CD4-positive, alpha-beta memory T cell (primary cell): Measurements from ENCODE around the gene TKTL1. TPM values are rescaled to one million over a fixed set of nuclear protein-coding genes. Genes with fewer than 3 reads are reported as not detected.

Source experiments
- CTCF ChIA-PET: fragments of 350-600 bp; sonication (Branson Sonifier 250); formaldehyde crosslinking; loops from one replicate; lab custom pipeline; 2021; ENCODE audit warnings: inconsistent platforms; ENCODE audit not compliant: partially characterized antibody; lab: Charles Lee
- POLR2A ChIA-PET: fragments of 350-600 bp; sonication (Branson Sonifier 250); formaldehyde crosslinking; loops from one replicate; lab custom pipeline; 2021; ENCODE audit not compliant: partially characterized antibody; lab: Charles Lee
- DNase-seq, 5 donors: peaks; one replicate each; pipeline versions ENCODE4 v3.0.0 to v3.0.0-alpha.2; 2020 to 2022; ENCODE audit warnings: mixed read lengths in 1 of 5
- H3K27ac ChIP-seq: one replicate; pipeline ENCODE4 v1.7.0; 2013; ENCODE audit warnings: low read depth, low read length
- H3K27me3 ChIP-seq: 2 replicates; pipeline ENCODE4 v1.7.0; 2013; ENCODE audit warnings: mild to moderate bottlenecking, low read length, moderate library complexity; ENCODE audit not compliant: insufficient read depth
- H3K36me3 ChIP-seq: 2 replicates; pipeline ENCODE4 v1.7.0; 2013; ENCODE audit warnings: mild to moderate bottlenecking, low read length, moderate library complexity; ENCODE audit not compliant: insufficient read depth
- H3K4me1 ChIP-seq: 2 replicates; pipeline ENCODE4 v1.7.0; 2013; ENCODE audit warnings: mild to moderate bottlenecking, low read length, moderate library complexity; ENCODE audit not compliant: insufficient read depth
- H3K4me3 ChIP-seq, 2 donors: one replicate each; pipeline ENCODE4 v1.7.0; 2013; ENCODE audit warnings: low read length in 2 of 2, mild to moderate bottlenecking in 1 of 2
- H3K9me3 ChIP-seq, 2 donors: one replicate each; pipeline ENCODE4 v1.7.0; 2013; ENCODE audit warnings: low read length in 2 of 2, control low read depth in 1 of 2; ENCODE audit not compliant: control insufficient read depth in 1 of 2
- H3K27ac Mint-ChIP-seq, 7 donors: one replicate each; pipeline ENCODE4 v1.8.0; 2020 to 2021; ENCODE audit warnings: mixed read lengths in 7 of 7, mild to moderate bottlenecking in 6 of 7, inconsistent platforms in 3 of 7, moderate library complexity in 3 of 7
- H3K27me3 Mint-ChIP-seq, 2 donors: one replicate each; pipeline ENCODE4 v1.8.0; 2020 to 2021; ENCODE audit warnings: mixed read lengths in 2 of 2
- H3K36me3 Mint-ChIP-seq, 2 donors: one replicate each; pipeline ENCODE4 v1.8.0; 2020 to 2021; ENCODE audit warnings: mixed read lengths in 2 of 2, inconsistent platforms in 1 of 2, mild to moderate bottlenecking in 1 of 2
- H3K4me1 Mint-ChIP-seq, 4 donors: one replicate each; pipeline ENCODE4 v1.8.0; 2020 to 2021; ENCODE audit warnings: mixed read lengths in 4 of 4, mild to moderate bottlenecking in 1 of 4
- H3K4me3 Mint-ChIP-seq, 8 donors: one replicate each; pipeline ENCODE4 v1.8.0; 2020 to 2021; ENCODE audit warnings: mixed read lengths in 8 of 8, mild to moderate bottlenecking in 7 of 8, moderate library complexity in 6 of 8, inconsistent platforms in 3 of 8
- H3K9me3 Mint-ChIP-seq, 8 donors: one replicate each; pipeline ENCODE4 v1.8.0; 2020 to 2021; ENCODE audit warnings: mixed read lengths in 8 of 8, mild to moderate bottlenecking in 5 of 8, inconsistent platforms in 3 of 8, moderate library complexity in 1 of 8
- intact Hi-C: fragments of 100-400 bp; cut with micrococcal nuclease; formaldehyde crosslinking; loops from one replicate; pipeline ENCODE4 v1.15.1; 2023
- polyA plus RNA-seq, 2 donors: library from polyadenylated mRNA; unstranded; fragments of 300-500 nt; fragmentation: Illumina TruSeq; gene quantifications; one replicate each; pipeline ENCODE4 v1.2.3, GENCODE V29; 2021
- total RNA-seq, 2 experiments: library from RNA; stranded (reverse); gene quantifications; one replicate each; pipeline ENCODE4 v1.2.3, GENCODE V29; 2021

Gene TKTL1
- total and polyA plus RNA-seq, 4 experiments from 2014 or later: 0.32 to 44.1 (median 10.6) TPM

- DNase-seq: peak in 2 of 5 donors; percentile 9 to 39
- H3K4me3 Mint-ChIP-seq: peak overlapping the region in 7 of 8 donors; percentile 54 to 70 (median 63)
- peaks cover 56% of the 10 kb centered on the region for H3K36me3 ChIP-seq
- H3K27ac ChIP-seq: peak overlapping the region; percentile 47
- H3K36me3 Mint-ChIP-seq: peaks cover 3 to 32% of the 10 kb centered on the region in 2 donors
- peaks cover 84% of the 10 kb centered on the region for H3K4me1 ChIP-seq
- no peaks in the 10 kb centered on the region for H3K27me3 ChIP-seq
- peak overlapping the region; percentile 86 to 93 (median 89) for H3K27ac Mint-ChIP-seq
- H3K9me3 ChIP-seq: no peaks in the 10 kb centered on the region
- no peaks in the 10 kb centered on the region for H3K9me3 Mint-ChIP-seq
- POLR2A ChIA-PET: interaction anchor here (1.0 to 12.9 kb wide), 6 partner anchors 9 to 370 kb away, joined by 3 to 245 read pairs (median 5); partner anchors contain the start of genes EMD and RPL10
- H3K4me1 Mint-ChIP-seq: peaks cover 22 to 72% (median 41%) of the 10 kb centered on the region in 4 donors
- no peak overlapping the region for H3K4me3 ChIP-seq
- intact Hi-C loops: no loop called here
- no peaks in the 10 kb centered on the region for H3K27me3 Mint-ChIP-seq
- CTCF ChIA-PET: no interaction called here
These were observed 55.0 kb downstream of the TKTL1 start for GRCh38 chrX:154350429-154351182.

- H3K9me3 ChIP-seq: no peaks in the 10 kb centered on the region
- Mint-ChIP-seq H3K4me1 (peaks cover 22 to 77% (median 44%) of the 10 kb centered on the region in 4 donors), H3K27me3 (no peaks in the 10 kb centered on the region), H3K36me3 (peaks cover 3 to 37% of the 10 kb centered on the region in 2 donors), H3K4me3 (peak overlapping the region in 7 of 8 donors; percentile 59 to 70 (median 68)), H3K9me3 (no peaks in the 10 kb centered on the region), H3K27ac (peak overlapping the region; percentile 86 to 93 (median 89))
- H3K27me3 ChIP-seq: no peaks in the 10 kb centered on the region
- ChIA-PET CTCF (no interaction called here), POLR2A (interaction anchor here (1.3 to 12.9 kb wide), 5 partner anchors 9 to 371 kb away, joined by 3 to 245 read pairs (median 6); partner anchors contain the start of gene RPL10)
- peak overlapping the region; percentile 47 for H3K27ac ChIP-seq
- H3K36me3 ChIP-seq: peaks cover 60% of the 10 kb centered on the region
- H3K4me1 ChIP-seq: peaks cover 92% of the 10 kb centered on the region
- intact Hi-C loops: no loop called here
- H3K4me3 ChIP-seq: no peak overlapping the region
- peak; percentile 67 to 74 (median 73) for DNase-seq
These were observed 55.8 kb downstream of the TKTL1 start for GRCh38 chrX:154351183-154352011.

GRCh38 chrX:154352012-154352401 is 56.4 kb downstream of the TKTL1 start:
- peak overlapping the region; percentile 15 to 70 (median 68) for H3K4me3 Mint-ChIP-seq
- H3K27ac Mint-ChIP-seq: peak overlapping the region in 6 of 7 donors; percentile 86 to 93 (median 90)
- Histone ChIP-seq H3K27ac (peak overlapping the region; percentile 47), H3K27me3 (no peaks in the 10 kb centered on the region), H3K4me1 (peaks cover 98% of the 10 kb centered on the region), H3K9me3 (no peaks in the 10 kb centered on the region), H3K36me3 (peaks cover 65% of the 10 kb centered on the region), H3K4me3 (no peak overlapping the region)
- peaks cover 3 to 39% of the 10 kb centered on the region in 2 donors for H3K36me3 Mint-ChIP-seq
- H3K4me1 Mint-ChIP-seq: peaks cover 21 to 80% (median 45%) of the 10 kb centered on the region in 4 donors
- intact Hi-C loops: no loop called here
- CTCF ChIA-PET: no interaction called here
- POLR2A ChIA-PET: interaction anchor here (1.5 to 12.9 kb wide), 3 partner anchors 8 to 372 kb away, joined by 3 to 245 read pairs (median 6); no protein-coding TSS in a partner anchor
- DNase-seq: peak in 2 of 5 donors; percentile 30 to 40
- no peaks in the 10 kb centered on the region for H3K9me3 Mint-ChIP-seq
- no peaks in the 10 kb centered on the region for H3K27me3 Mint-ChIP-seq

- no peaks in the 10 kb centered on the region for H3K9me3 ChIP-seq
- intact Hi-C loops: no loop called here
- Mint-ChIP-seq H3K27me3 (no peaks in the 10 kb centered on the region), H3K36me3 (peaks cover 3 to 36% of the 10 kb centered on the region in 2 donors), H3K27ac (peak overlapping the region in 4 of 7 donors; percentile 89 to 93 (median 92)), H3K4me1 (peaks cover 18 to 78% (median 42%) of the 10 kb centered on the region in 4 donors), H3K9me3 (no peaks in the 10 kb centered on the region), H3K4me3 (peak overlapping the region in 2 of 8 donors; percentile 38 to 70)
- peak overlapping the region; percentile 47 for H3K27ac ChIP-seq
- H3K4me3 ChIP-seq: no peak overlapping the region
- no peaks in the 10 kb centered on the region for H3K27me3 ChIP-seq
- ChIA-PET CTCF (no interaction called here), POLR2A (interaction anchor here (1.5 to 12.9 kb wide), 3 partner anchors 7 to 372 kb away, joined by 3 to 245 read pairs (median 6); no protein-coding TSS in a partner anchor)
- peaks cover 98% of the 10 kb centered on the region for H3K4me1 ChIP-seq
- peak in 2 of 5 donors; percentile 14 to 18 for DNase-seq
- peaks cover 70% of the 10 kb centered on the region for H3K36me3 ChIP-seq
These were observed 56.9 kb downstream of the TKTL1 start for GRCh38 chrX:154352466-154352865.

GRCh38 chrX:154353172-154353843 is 57.7 kb downstream of the TKTL1 start:
- Mint-ChIP-seq H3K27me3 (no peaks in the 10 kb centered on the region), H3K36me3 (peaks cover 3 to 37% of the 10 kb centered on the region in 2 donors), H3K9me3 (no peaks in the 10 kb centered on the region), H3K4me3 (peak overlapping the region in 3 of 8 donors; percentile 4 to 24 (median 15)), H3K4me1 (peaks cover 14 to 77% (median 37%) of the 10 kb centered on the region in 4 donors), H3K27ac (peak overlapping the region in 6 of 7 donors; percentile 29 to 92 (median 44))
- peaks cover 78% of the 10 kb centered on the region for H3K36me3 ChIP-seq
- ChIA-PET POLR2A (interaction anchor here (1.0 to 12.9 kb wide), 3 partner anchors 13 to 45 kb away, joined by 3 to 245 read pairs (median 3); partner anchors contain the start of gene RPL10), CTCF (interaction anchor here (1.0 kb wide), 1 partner anchor 16 kb away, joined by 3 read pairs; no protein-coding TSS in a partner anchor)
- H3K4me1 ChIP-seq: peaks cover 99% of the 10 kb centered on the region
- DNase-seq: peak in 1 of 5 donors; percentile 32
- H3K27me3 ChIP-seq: no peaks in the 10 kb centered on the region
- H3K27ac ChIP-seq: no peak overlapping the region
- H3K9me3 ChIP-seq: no peaks in the 10 kb centered on the region
- intact Hi-C loops: no loop called here
- no peak overlapping the region for H3K4me3 ChIP-seq

GRCh38 chrX:154354013-154354412 is 58.4 kb downstream of the TKTL1 start:
- intact Hi-C loops: no loop called here
- Mint-ChIP-seq H3K9me3 (no peaks in the 10 kb centered on the region), H3K27me3 (no peaks in the 10 kb centered on the region), H3K4me1 (peaks cover 16 to 78% (median 35%) of the 10 kb centered on the region in 4 donors), H3K4me3 (peak overlapping the region in 1 of 8 donors; percentile 13), H3K27ac (peak overlapping the region in 6 of 7 donors; percentile 18 to 92 (median 40)), H3K36me3 (peaks cover 8 to 39% of the 10 kb centered on the region in 2 donors)
- H3K4me3 ChIP-seq: no peak overlapping the region
- peak in 2 of 5 donors; percentile 6 to 24 for DNase-seq
- ChIA-PET CTCF (interaction anchor here (1.0 kb wide), 1 partner anchor 15 kb away, joined by 3 read pairs; no protein-coding TSS in a partner anchor), POLR2A (interaction anchor here (1.0 to 12.9 kb wide), 4 partner anchors 12 to 178 kb away, joined by 3 to 245 read pairs (median 3); partner anchors contain the start of gene RPL10)
- H3K4me1 ChIP-seq: peaks cover 99% of the 10 kb centered on the region
- no peaks in the 10 kb centered on the region for H3K27me3 ChIP-seq
- no peak overlapping the region for H3K27ac ChIP-seq
- no peaks in the 10 kb centered on the region for H3K9me3 ChIP-seq
- H3K36me3 ChIP-seq: peaks cover 83% of the 10 kb centered on the region
